NK-92 (cell line): ENCODE results near the gene GABRR2.

Source experiments
- DNase-seq: peaks from one replicate; lab custom pipeline; 2025; ENCODE audit not compliant: unreplicated experiment; lab: John Stamatoyannopoulos, UW

Gene GABRR2

GRCh38 chr6:89214197-89214596, 100.9 kb downstream of the GABRR2 start:
- no peak for DNase-seq

- DNase-seq: no peak
Observed at GRCh38 chr6:89212472-89212871, 102.6 kb downstream of the GABRR2 start.

- DNase-seq: no peak
Observed at GRCh38 chr6:89209457-89209856, 105.6 kb downstream of the GABRR2 start.

- no peak for DNase-seq
Observed at GRCh38 chr6:89208551-89208950, 106.5 kb downstream of the GABRR2 start.
